Measurements from ENCODE around the gene THY1. TPM values are rescaled to one million over a fixed set of nuclear protein-coding genes. Genes with fewer than 3 reads are reported as not detected.

Gene THY1
- polyA plus RNA-seq, 3 donors: 70.0 to 86.0 (median 75.2) TPM

Other genes with a start within 250 kb of the THY1 start
- 10 to 100 TPM; 14.6 to 20.6 (median 17.1) TPM for gene NHERF4, start 237.7 kb downstream of the THY1 start, polyA plus RNA-seq (ENCODE audit: insufficient read length in 3 of 3)
- gene CBL, start 216.8 kb downstream of the THY1 start, polyA plus RNA-seq (ENCODE audit: insufficient read length in 3 of 3): 10 to 100 TPM; 16.6 to 23.2 (median 20.3) TPM
- 10 to 100 TPM; 49.2 to 62.0 (median 55.5) TPM for gene MCAM, start 106.0 kb downstream of the THY1 start, polyA plus RNA-seq (ENCODE audit: insufficient read length in 3 of 3)
- 10 to 100 TPM; 29.3 to 35.8 (median 33.3) TPM for gene RNF26, start 88.6 kb downstream of the THY1 start, polyA plus RNA-seq (ENCODE audit: insufficient read length in 3 of 3)
- 10 to 100 TPM; 18.1 to 30.5 (median 23.7) TPM for gene C1QTNF5, start 82.3 kb downstream of the THY1 start, polyA plus RNA-seq (ENCODE audit: insufficient read length in 3 of 3)
- not detected for gene MFRP, start 76.5 kb downstream of the THY1 start, polyA plus RNA-seq (ENCODE audit: insufficient read length in 3 of 3)
- gene USP2, start 41.5 kb downstream of the THY1 start, polyA plus RNA-seq (ENCODE audit: insufficient read length in 3 of 3): 10 to 100 TPM in 2 of 3 donors, 1 to 10 TPM in 1; 9.3 to 14.2 (median 11.1) TPM